K562 (cell line): ENCODE data around the gene TAF11L2. TPM values are rescaled to one million over a fixed set of nuclear protein-coding genes. Genes with fewer than 3 reads are reported as not detected.
A peak's percentile ranks its signal among the peaks of the same experiment; 100 is the strongest.
"Not testable (repeated sequence)": the region's sequence is repeated elsewhere in the genome, so short reads cannot be mapped to it uniquely, and the experiment has no call there.

Experiments used
- ATAC-seq: fragments of 200-7000 bp; cut with Tn5 transposase; 3 replicates; pipeline ENCODE4 v1.9.1; 2020; ENCODE audit warnings: moderate library complexity
- BruUV-seq: library from RNA; stranded (reverse); fragments of 400-500 nt; replicated peaks from 2 replicates; lab custom pipeline; 2021; lab: Mats Ljungman, UMichigan
- CTCF ChIA-PET: fragments of 300-600 bp; formaldehyde crosslinking; extraction: SDS; loops from one replicate; lab custom pipeline; 2021; ENCODE audit warnings: low intra/inter-chr PET ratio; lab: Yijun Ruan, JAX
- POLR2A ChIA-PET: fragments of 300-600, 350-650 bp; sonication (Branson Sonifier 250); formaldehyde crosslinking; extraction: SDS; loops from one replicate; lab custom pipeline; 2021; ENCODE audit warnings: antibody characterized with exemption, inconsistent platforms; lab: Yijun Ruan, JAX
- DNase-seq, 4 experiments: peaks; one replicate each; pipeline versions ENCODE4 v3.0.0 to v3.0.0-alpha.2; 2011 to 2018; ENCODE audit warnings: low spot score in 3 of 4, mixed read lengths in 3 of 4; ENCODE audit errors: extremely low read depth in 1 of 4
- FAIRE-seq: peaks from 2 replicates; lab custom pipeline; 2011; peaks lifted over from hg19 to GRCh38; lab: Jason Lieb, UNC
- H2AFZ ChIP-seq: 2 replicates; pipeline ENCODE4 v1.6.0; 2011; ENCODE audit warnings: low read depth, low read length, control low read depth, inconsistent platforms
- H3K27ac ChIP-seq: fragments of 200-600 bp; 3 replicates; pipeline ENCODE4 v1.8.0; 2011; ENCODE audit warnings: low read depth, mild to moderate bottlenecking, control low read depth, inconsistent platforms, low read length, moderate library complexity, mixed read lengths; ENCODE audit errors: extremely low read depth
- H3K27me3 ChIP-seq, 2 experiments: fragments of 300-600 bp in 1 of 2; 2 replicates in 1 of 2; 3 replicates in 1 of 2; pipeline versions ENCODE4 v1.6.0 to v1.8.0; 2011; ENCODE audit warnings: inconsistent platforms in 2 of 2, low read length in 2 of 2, mild to moderate bottlenecking in 1 of 2, mixed read lengths in 1 of 2, moderate library complexity in 1 of 2; ENCODE audit not compliant: control insufficient read depth in 2 of 2, insufficient read depth in 2 of 2
- H3K36me3 ChIP-seq: fragments of 300-600 bp; 3 replicates; pipeline ENCODE4 v1.8.0; 2011; ENCODE audit warnings: mild to moderate bottlenecking, low read length, inconsistent platforms; ENCODE audit not compliant: control insufficient read depth, insufficient read depth
- H3K4me1 ChIP-seq, 2 experiments: fragments of 200-600 bp in 1 of 2; replicated peaks in 1 of 2; 2 replicates in 1 of 2; 3 replicates in 1 of 2; pipeline versions ENCODE4 v1.5.1 to v1.8.0; 2011; ENCODE audit warnings: inconsistent platforms in 2 of 2, low read length in 2 of 2, mild to moderate bottlenecking in 1 of 2, mixed read lengths in 1 of 2, moderate library complexity in 1 of 2; ENCODE audit not compliant: control insufficient read depth in 2 of 2, insufficient read depth in 2 of 2
- H3K4me2 ChIP-seq: 2 replicates; pipeline ENCODE4 v1.6.1; 2011; ENCODE audit warnings: low read length, control low read depth, inconsistent platforms, mixed read lengths; ENCODE audit not compliant: insufficient read depth
- H3K4me3 ChIP-seq: fragments of 200-600 bp; sonication (generic), shearing (Covaris generic); 2 replicates; pipeline ENCODE4 v1.5.1; 2016; ENCODE audit warnings: control low read depth, inconsistent platforms
- H3K79me2 ChIP-seq: fragments of 200-600 bp; 3 replicates; pipeline ENCODE4 v1.8.0; 2011; ENCODE audit warnings: low read length, inconsistent platforms; ENCODE audit not compliant: control insufficient read depth, insufficient read depth
- H3K9ac ChIP-seq, 2 experiments: 2 replicates each; pipeline versions ENCODE4 v1.6.0 to v1.6.1; 2011; ENCODE audit warnings: low read depth in 2 of 2, low read length in 2 of 2, control low read depth in 1 of 2, inconsistent platforms in 1 of 2, mild to moderate bottlenecking in 1 of 2, mixed read lengths in 1 of 2; ENCODE audit not compliant: insufficient read depth in 1 of 2
- H3K9me1 ChIP-seq: one replicate; pipeline ENCODE4 v1.6.0; 2011; ENCODE audit warnings: inconsistent platforms, mild to moderate bottlenecking, low read length, moderate library complexity; ENCODE audit not compliant: control insufficient read depth, insufficient read depth
- H3K9me3 ChIP-seq: replicated peaks from 2 replicates; pipeline ENCODE4 v1.5.1; 2011; ENCODE audit warnings: low read depth, low read length, inconsistent platforms; ENCODE audit not compliant: control insufficient read depth, insufficient read depth
- H4K20me1 ChIP-seq: replicated peaks from 2 replicates; pipeline ENCODE4 v1.6.1; 2011; ENCODE audit warnings: low read length, inconsistent platforms, mixed read lengths; ENCODE audit not compliant: control insufficient read depth, insufficient read depth
- RNF2 ChIP-seq: sonication (generic); IDR thresholded peaks from 2 replicates; pipeline ENCODE4 v1.6.1; 2016
- WGBS: fragments of 100-300 bp; shearing (Covaris generic); methylation state at CpG from one replicate; pipeline ENCODE4 v1.1.6; 2016; ENCODE audit warnings: low coverage, mixed read lengths; ENCODE audit not compliant: insufficient coverage; ENCODE audit errors: missing lambda C conversion rate; 5-methylcytosine and 5-hydroxymethylcytosine counted together
- in situ Hi-C: fragments of 300-500 bp; cut with MboI; formaldehyde crosslinking; loops from 4 replicates; pipeline ENCODE4 v1.15.0; 2018; ENCODE audit warnings: inconsistent platforms, mixed read lengths
- intact Hi-C: fragments of 100-400 bp; cut with micrococcal nuclease; formaldehyde crosslinking; loops from 2 replicates; pipeline ENCODE4 v1.14.2; 2022
- polyA plus RNA-seq, 8 experiments: library from polyadenylated mRNA; depleted of rRNA in 4 of 8; stranded (reverse) in 5 of 8; unstranded in 3 of 8; fragments of >200 nt; fragmentation: Nextera tagmentation in 2 of 8; fragmentation: Illumina TruSeq in 1 of 8; extraction: Ambion mirVana in 2 of 8; extraction: Trizol in 1 of 8; gene quantifications; 2 replicates each; pipeline versions ENCODE4 v1.2.1 to v1.2.3, GENCODE V29; 2011 to 2014; ENCODE audit warnings: inconsistent platforms in 1 of 8, missing spikeins in 1 of 8
- small RNA-seq: library from RNA; depleted of rRNA; stranded (forward); fragments of <200 nt; gene quantifications from one replicate; pipeline ENCODE3, GENCODE V24; 2014
- total RNA-seq, 7 experiments: library from RNA; depleted of rRNA in 6 of 7; stranded (reverse); fragments of >200 nt in 6 of 7; fragmentation: Illumina TruSeq in 2 of 7; extraction: Trizol in 2 of 7; gene quantifications; 2 replicates each; pipeline versions ENCODE4 v1.2.1 to v1.2.3, GENCODE V29; 2011 to 2021; ENCODE audit warnings: low replicate concordance in 1 of 7

Gene TAF11L2
- total and polyA plus RNA-seq, 9 of the 15 experiments (the other 6 are each of a cell fraction or from before 2014, with no cell fraction given), result not detected

- H3K4me2 ChIP-seq, ATAC-seq, H3K27me3 ChIP-seq, CTCF ChIA-PET, DNase-seq, H3K36me3 ChIP-seq, H2AFZ ChIP-seq, H3K4me1 ChIP-seq, H3K4me3 ChIP-seq, H3K79me2 ChIP-seq, H3K9me1 ChIP-seq, H3K9ac ChIP-seq, H3K9me3 ChIP-seq, H4K20me1 ChIP-seq, intact Hi-C loops, BruUV-seq, H3K27ac ChIP-seq, FAIRE-seq, POLR2A ChIA-PET: not testable (repeated sequence)
- WGBS, result 1% methylated on average over 9 of the region's 17 CpGs
- in situ Hi-C loops, result loop anchor here (5.0 kb wide), 1 partner anchor 81 kb away; no protein-coding TSS in a partner anchor
- TF ChIP-seq RNF2, result peak; percentile 59; the same call in 1 of the 2 replicates
Measured at GRCh38 chr5:17526504-17526903, 28.5 kb downstream of the TAF11L2 start.

DNA sequence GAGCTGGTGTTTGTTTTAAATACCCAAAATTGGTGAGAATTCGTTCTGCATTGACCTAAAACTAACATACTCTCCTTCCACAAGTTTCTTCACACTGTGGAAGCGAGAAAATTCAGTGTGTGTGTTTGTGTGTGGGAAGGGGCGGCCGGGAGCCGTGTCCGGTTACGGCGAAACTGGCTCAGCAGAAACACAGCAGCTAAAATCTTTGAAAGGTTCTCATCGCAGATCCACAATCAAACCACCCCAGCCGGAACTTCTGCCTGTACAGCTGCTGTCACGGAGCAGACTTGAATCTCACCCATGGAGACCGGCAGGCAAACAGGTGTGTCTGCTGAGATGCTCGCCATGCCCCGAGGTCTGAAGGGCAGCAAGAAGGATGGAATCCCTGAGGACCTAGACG lies 30.3 kb downstream of the TAF11L2 start, which contains the start of gene TAF11L6:
TSS of gene TAF11L6 (plus strand) at position 301 of the 400 bp plus-strand sequence.
- H3K27ac ChIP-seq, ATAC-seq, H3K36me3 ChIP-seq, intact Hi-C loops, H3K27me3 ChIP-seq, H2AFZ ChIP-seq, H3K4me2 ChIP-seq, H3K9me1 ChIP-seq, H3K9ac ChIP-seq, BruUV-seq, H4K20me1 ChIP-seq, POLR2A ChIA-PET, H3K79me2 ChIP-seq, DNase-seq, H3K4me3 ChIP-seq, FAIRE-seq, H3K4me1 ChIP-seq, H3K9me3 ChIP-seq, CTCF ChIA-PET: not testable (repeated sequence)
- in situ Hi-C loops, result loop anchor here (5.0 kb wide), 1 partner anchor 79 kb away; no protein-coding TSS in a partner anchor
- WGBS, result no CpG with 5 or more reads among the region's 15 CpGs

Small RNAs within 50 kb of the gene (small RNA-seq; reads per million reads assigned to genes)
- not detected for gene AC106774.3

Other genes starting within 250 kb of the TAF11L2 start
Only the 7 nearest of the 12 such genes appear.
- gene TAF11L3, start 20.1 kb downstream of the TAF11L2 start, total RNA-seq (2014; rRNA removed), result not detected in 2 replicates
- gene TAF11L3, start 20.1 kb downstream of the TAF11L2 start, total RNA-seq (2014; rRNA removed; fragmentation: Illumina TruSeq; extraction: Trizol), result not detected in 2 replicates
- gene TAF11L3, start 20.1 kb downstream of the TAF11L2 start, total RNA-seq (2015; rRNA removed; fragmentation: Illumina TruSeq; extraction: Trizol), result not detected in 2 replicates
- gene TAF11L3, start 20.1 kb downstream of the TAF11L2 start, total RNA-seq (2021), result not detected in 2 replicates
- not detected in 2 replicates for gene TAF11L3, start 20.1 kb downstream of the TAF11L2 start, polyA plus RNA-seq (2011; rRNA removed)
- gene TAF11L3, start 20.1 kb downstream of the TAF11L2 start, polyA plus RNA-seq (2014; fragmentation: Illumina TruSeq; extraction: Trizol), result not detected in 2 replicates
- gene TAF11L3, start 20.1 kb downstream of the TAF11L2 start, polyA plus RNA-seq (2014; fragmentation: Nextera tagmentation; extraction: Ambion mirVana), result not detected
- 0.20 TPM in 1 of 2 replicates, not detected in the other for gene TAF11L3, start 20.1 kb downstream of the TAF11L2 start, polyA plus RNA-seq (2014; rRNA removed)
- gene TAF11L4, start 23.6 kb downstream of the TAF11L2 start, total RNA-seq (2014; rRNA removed), result not detected in 2 replicates
- gene TAF11L4, start 23.6 kb downstream of the TAF11L2 start, total RNA-seq (2014; rRNA removed; fragmentation: Illumina TruSeq; extraction: Trizol), result not detected in 2 replicates
- not detected in 2 replicates for gene TAF11L4, start 23.6 kb downstream of the TAF11L2 start, total RNA-seq (2015; rRNA removed; fragmentation: Illumina TruSeq; extraction: Trizol)
- gene TAF11L4, start 23.6 kb downstream of the TAF11L2 start, total RNA-seq (2021), result not detected in 2 replicates
- not detected in 2 replicates for gene TAF11L4, start 23.6 kb downstream of the TAF11L2 start, polyA plus RNA-seq (2011; rRNA removed)
- not detected in 2 replicates for gene TAF11L4, start 23.6 kb downstream of the TAF11L2 start, polyA plus RNA-seq (2014; fragmentation: Illumina TruSeq; extraction: Trizol)
- gene TAF11L4, start 23.6 kb downstream of the TAF11L2 start, polyA plus RNA-seq (2014; fragmentation: Nextera tagmentation; extraction: Ambion mirVana), result not detected
- not detected in 2 replicates for gene TAF11L4, start 23.6 kb downstream of the TAF11L2 start, polyA plus RNA-seq (2014; rRNA removed)
- gene TAF11L5, start 27.0 kb downstream of the TAF11L2 start, total RNA-seq (2014; rRNA removed), result 0.57 and 0.68 TPM in 2 replicates
- 0.29 TPM in 1 of 2 replicates, not detected in the other for gene TAF11L5, start 27.0 kb downstream of the TAF11L2 start, total RNA-seq (2014; rRNA removed; fragmentation: Illumina TruSeq; extraction: Trizol)
- not detected in 2 replicates for gene TAF11L5, start 27.0 kb downstream of the TAF11L2 start, total RNA-seq (2015; rRNA removed; fragmentation: Illumina TruSeq; extraction: Trizol)
- 0.53 TPM in 1 of 2 replicates, not detected in the other for gene TAF11L5, start 27.0 kb downstream of the TAF11L2 start, total RNA-seq (2021)
- gene TAF11L5, start 27.0 kb downstream of the TAF11L2 start, polyA plus RNA-seq (2011; rRNA removed), result 3.7 TPM in 1 of 2 replicates, not detected in the other
- gene TAF11L5, start 27.0 kb downstream of the TAF11L2 start, polyA plus RNA-seq (2014; fragmentation: Illumina TruSeq; extraction: Trizol), result not detected in 2 replicates
- under 1 TPM in 1 of 2 experiments, not detected in 1; 0.27 TPM for gene TAF11L5, start 27.0 kb downstream of the TAF11L2 start, polyA plus RNA-seq (2014; fragmentation: Nextera tagmentation; extraction: Ambion mirVana)
- 0.20 TPM in 1 of 2 replicates, not detected in the other for gene TAF11L5, start 27.0 kb downstream of the TAF11L2 start, polyA plus RNA-seq (2014; rRNA removed)
- gene TAF11L6, start 30.4 kb downstream of the TAF11L2 start, total RNA-seq (2014; rRNA removed), result not detected in 2 replicates
- gene TAF11L6, start 30.4 kb downstream of the TAF11L2 start, total RNA-seq (2014; rRNA removed; fragmentation: Illumina TruSeq; extraction: Trizol), result not detected in 2 replicates
- gene TAF11L6, start 30.4 kb downstream of the TAF11L2 start, total RNA-seq (2015; rRNA removed; fragmentation: Illumina TruSeq; extraction: Trizol), result not detected in 2 replicates
- gene TAF11L6, start 30.4 kb downstream of the TAF11L2 start, total RNA-seq (2021), result not detected in 2 replicates
- not detected in 2 replicates for gene TAF11L6, start 30.4 kb downstream of the TAF11L2 start, polyA plus RNA-seq (2011; rRNA removed)
- gene TAF11L6, start 30.4 kb downstream of the TAF11L2 start, polyA plus RNA-seq (2014; fragmentation: Illumina TruSeq; extraction: Trizol), result not detected in 2 replicates
- not detected for gene TAF11L6, start 30.4 kb downstream of the TAF11L2 start, polyA plus RNA-seq (2014; fragmentation: Nextera tagmentation; extraction: Ambion mirVana)
- not detected in 2 replicates for gene TAF11L6, start 30.4 kb downstream of the TAF11L2 start, polyA plus RNA-seq (2014; rRNA removed)
- gene TAF11L7, start 87.5 kb downstream of the TAF11L2 start, total RNA-seq (2014; rRNA removed), result not detected in 2 replicates
- gene TAF11L7, start 87.5 kb downstream of the TAF11L2 start, total RNA-seq (2014; rRNA removed; fragmentation: Illumina TruSeq; extraction: Trizol), result not detected in 2 replicates
- gene TAF11L7, start 87.5 kb downstream of the TAF11L2 start, total RNA-seq (2015; rRNA removed; fragmentation: Illumina TruSeq; extraction: Trizol), result not detected in 2 replicates
- gene TAF11L7, start 87.5 kb downstream of the TAF11L2 start, total RNA-seq (2021), result not detected in 2 replicates
- gene TAF11L7, start 87.5 kb downstream of the TAF11L2 start, polyA plus RNA-seq (2011; rRNA removed), result 1.9 TPM in 1 of 2 replicates, not detected in the other
- not detected in 2 replicates for gene TAF11L7, start 87.5 kb downstream of the TAF11L2 start, polyA plus RNA-seq (2014; fragmentation: Illumina TruSeq; extraction: Trizol)
- under 1 TPM in 1 of 2 experiments, not detected in 1; 0.27 TPM for gene TAF11L7, start 87.5 kb downstream of the TAF11L2 start, polyA plus RNA-seq (2014; fragmentation: Nextera tagmentation; extraction: Ambion mirVana)
- gene TAF11L7, start 87.5 kb downstream of the TAF11L2 start, polyA plus RNA-seq (2014; rRNA removed), result 0.20 TPM in 1 of 2 replicates, not detected in the other
- gene TAF11L8, start 92.7 kb downstream of the TAF11L2 start, total RNA-seq (2014; rRNA removed), result not detected in 2 replicates
- gene TAF11L8, start 92.7 kb downstream of the TAF11L2 start, total RNA-seq (2014; rRNA removed; fragmentation: Illumina TruSeq; extraction: Trizol), result not detected in 2 replicates
- gene TAF11L8, start 92.7 kb downstream of the TAF11L2 start, total RNA-seq (2015; rRNA removed; fragmentation: Illumina TruSeq; extraction: Trizol), result not detected in 2 replicates
- not detected in 2 replicates for gene TAF11L8, start 92.7 kb downstream of the TAF11L2 start, total RNA-seq (2021)
- not detected in 2 replicates for gene TAF11L8, start 92.7 kb downstream of the TAF11L2 start, polyA plus RNA-seq (2011; rRNA removed)
- gene TAF11L8, start 92.7 kb downstream of the TAF11L2 start, polyA plus RNA-seq (2014; fragmentation: Illumina TruSeq; extraction: Trizol), result not detected in 2 replicates
- gene TAF11L8, start 92.7 kb downstream of the TAF11L2 start, polyA plus RNA-seq (2014; fragmentation: Nextera tagmentation; extraction: Ambion mirVana), result not detected
- gene TAF11L8, start 92.7 kb downstream of the TAF11L2 start, polyA plus RNA-seq (2014; rRNA removed), result not detected in 2 replicates
- gene TAF11L9, start 96.2 kb downstream of the TAF11L2 start, total RNA-seq (2014; rRNA removed), result 0.57 and 0.68 TPM in 2 replicates
- gene TAF11L9, start 96.2 kb downstream of the TAF11L2 start, total RNA-seq (2014; rRNA removed; fragmentation: Illumina TruSeq; extraction: Trizol), result 0.29 TPM in 1 of 2 replicates, not detected in the other
- gene TAF11L9, start 96.2 kb downstream of the TAF11L2 start, total RNA-seq (2015; rRNA removed; fragmentation: Illumina TruSeq; extraction: Trizol), result not detected in 2 replicates
- gene TAF11L9, start 96.2 kb downstream of the TAF11L2 start, total RNA-seq (2021), result 0.53 TPM in 1 of 2 replicates, not detected in the other
- gene TAF11L9, start 96.2 kb downstream of the TAF11L2 start, polyA plus RNA-seq (2011; rRNA removed), result not detected in 2 replicates
- not detected in 2 replicates for gene TAF11L9, start 96.2 kb downstream of the TAF11L2 start, polyA plus RNA-seq (2014; fragmentation: Illumina TruSeq; extraction: Trizol)
- gene TAF11L9, start 96.2 kb downstream of the TAF11L2 start, polyA plus RNA-seq (2014; fragmentation: Nextera tagmentation; extraction: Ambion mirVana), result under 1 TPM in 1 of 2 experiments, not detected in 1; 0.27 TPM
- gene TAF11L9, start 96.2 kb downstream of the TAF11L2 start, polyA plus RNA-seq (2014; rRNA removed), result 0.20 TPM in 1 of 2 replicates, not detected in the other